CD14-positive monocyte (primary cell): ENCODE measurements around the gene DNM2. TPM values are rescaled to one million over a fixed set of nuclear protein-coding genes. Genes with fewer than 3 reads are reported as not detected.

Source experiments
- DNase-seq, 3 donors: peaks; one replicate each; pipeline ENCODE4 v3.0.0-alpha.2; 2011 to 2022
- H2AFZ ChIP-seq: 2 replicates; pipeline ENCODE4 v1.6.0; 2012; ENCODE audit warnings: mild to moderate bottlenecking, low read depth, low read length, inconsistent platforms; ENCODE audit not compliant: insufficient read depth, poor library complexity, severe bottlenecking
- H3K27ac ChIP-seq, 2 donors: 1 replicate in 1 of 2; 2 replicates in 1 of 2; pipeline ENCODE4 v1.5.1; 2012 to 2013; ENCODE audit warnings: low read length in 2 of 2, control low read depth in 1 of 2, inconsistent platforms in 1 of 2, low read depth in 1 of 2, mild to moderate bottlenecking in 1 of 2
- H3K27me3 ChIP-seq, 2 donors: one replicate each; pipeline versions ENCODE4 v1.6.0 to v1.6.1; 2011 to 2013; ENCODE audit warnings: low read length in 2 of 2; ENCODE audit not compliant: control insufficient read depth in 2 of 2, insufficient read depth in 2 of 2
- H3K36me3 ChIP-seq, 2 donors: replicated peaks in 1 of 2; 1 replicate in 1 of 2; 2 replicates in 1 of 2; pipeline versions ENCODE4 v1.5.1 to v1.6.1; 2012 to 2013; ENCODE audit warnings: low read length in 2 of 2, control low read depth in 1 of 2, inconsistent platforms in 1 of 2, mild to moderate bottlenecking in 1 of 2; ENCODE audit not compliant: insufficient read depth in 2 of 2, control insufficient read depth in 1 of 2
- H3K4me1 ChIP-seq, 2 donors: 1 replicate in 1 of 2; 2 replicates in 1 of 2; pipeline versions ENCODE4 v1.5.1 to v1.6.1; 2012 to 2013; ENCODE audit warnings: low read length in 2 of 2, control low read depth in 1 of 2, inconsistent platforms in 1 of 2, mild to moderate bottlenecking in 1 of 2, moderate library complexity in 1 of 2; ENCODE audit not compliant: insufficient read depth in 2 of 2, control insufficient read depth in 1 of 2
- H3K4me2 ChIP-seq: replicated peaks from 2 replicates; pipeline ENCODE3; 2012; ENCODE audit warnings: low read length, moderate library complexity, mild to moderate bottlenecking; ENCODE audit not compliant: poor library complexity, severe bottlenecking; ENCODE audit errors: extremely low read depth
- H3K4me3 ChIP-seq, 3 experiments: fragments of 200-600 bp in 1 of 3; sonication (generic) in 1 of 3; replicated peaks in 1 of 3; 1 replicate in 2 of 3; 2 replicates in 1 of 3; pipeline ENCODE4 v1.5.1; 2011 to 2013; ENCODE audit warnings: low read length in 3 of 3, mild to moderate bottlenecking in 3 of 3, control low read depth in 2 of 3, low read depth in 2 of 3, inconsistent platforms in 1 of 3, moderate library complexity in 1 of 3
- H3K79me2 ChIP-seq: 2 replicates; pipeline ENCODE4 v1.6.0; 2012; ENCODE audit warnings: mild to moderate bottlenecking, control low read depth, inconsistent platforms, low read length, moderate library complexity; ENCODE audit not compliant: insufficient read depth
- H3K9ac ChIP-seq: 2 replicates; pipeline ENCODE4 v1.6.0; 2017; ENCODE audit warnings: low read length, mild to moderate bottlenecking; ENCODE audit not compliant: insufficient read depth, poor library complexity, severe bottlenecking
- H3K9me3 ChIP-seq, 2 donors: replicated peaks in 1 of 2; 1 replicate in 1 of 2; 2 replicates in 1 of 2; pipeline versions ENCODE4 v1.5.1 to v1.6.1; 2012 to 2013; ENCODE audit warnings: low read length in 2 of 2, control low read depth in 1 of 2; ENCODE audit not compliant: control insufficient read depth in 1 of 2, insufficient read depth in 1 of 2
- H4K20me1 ChIP-seq: 2 replicates; pipeline ENCODE4 v1.6.0; 2012; ENCODE audit warnings: mild to moderate bottlenecking, low read length, control low read depth, moderate library complexity; ENCODE audit not compliant: insufficient read depth
- H3K27ac Mint-ChIP-seq, 7 donors: one replicate each; pipeline ENCODE4 v1.8.0; 2020; ENCODE audit warnings: mild to moderate bottlenecking in 7 of 7, mixed read lengths in 7 of 7, moderate library complexity in 6 of 7, inconsistent platforms in 2 of 7
- H3K27me3 Mint-ChIP-seq, 3 donors: one replicate each; pipeline ENCODE4 v1.8.0; 2021 to 2022; ENCODE audit warnings: low read depth in 3 of 3, mild to moderate bottlenecking in 3 of 3, mixed read lengths in 3 of 3, moderate library complexity in 3 of 3, inconsistent platforms in 1 of 3
- H3K36me3 Mint-ChIP-seq, 2 donors: one replicate each; pipeline ENCODE4 v1.8.0; 2020; ENCODE audit warnings: mixed read lengths in 2 of 2, inconsistent platforms in 1 of 2, mild to moderate bottlenecking in 1 of 2
- H3K4me1 Mint-ChIP-seq: one replicate; pipeline ENCODE4 v1.8.0; 2020; ENCODE audit warnings: mild to moderate bottlenecking, mixed read lengths
- H3K4me3 Mint-ChIP-seq, 2 donors: one replicate each; pipeline ENCODE4 v1.8.0; 2020; ENCODE audit warnings: mild to moderate bottlenecking in 2 of 2, mixed read lengths in 2 of 2, moderate library complexity in 1 of 2
- H3K9me3 Mint-ChIP-seq, 7 donors: one replicate each; pipeline ENCODE4 v1.8.0; 2020 to 2022; ENCODE audit warnings: mixed read lengths in 7 of 7, mild to moderate bottlenecking in 6 of 7, moderate library complexity in 6 of 7, inconsistent platforms in 2 of 7
- CTCF ChIP-seq: fragments of 200-600 bp; IDR thresholded peaks from one replicate; pipeline ENCODE4 v1.8.0; 2022; ENCODE audit warnings: antibody characterized with exemption, mild to moderate bottlenecking
- whole genome bisulfite sequencing: methylation state at CpG from one replicate; pipeline ENCODE4 v1.1.5; 2013; ENCODE audit warnings: missing lambda C conversion rate; ENCODE audit not compliant: insufficient coverage; 5-methylcytosine and 5-hydroxymethylcytosine counted together
- intact Hi-C, 2 donors: fragments of 100-400 bp; cut with micrococcal nuclease; formaldehyde crosslinking; loops; one replicate each; pipeline versions ENCODE4 v1.15.0 to v1.15.1; 2023
- polyA plus RNA-seq, 3 donors: library from polyadenylated mRNA; depleted of rRNA in 1 of 3; unstranded in 2 of 3; stranded (reverse) in 1 of 3; fragments of 300-500 nt in 2 of 3; fragments of >200 nt in 1 of 3; fragmentation: Illumina TruSeq in 2 of 3; gene quantifications; 1 replicate in 2 of 3; 2 replicates in 1 of 3; pipeline ENCODE4 v1.2.3, GENCODE V29; 2012 to 2021

DNM2 gene
- polyA plus RNA-seq, 3 donors = 53.0 to 186 (median 69.5) TPM

GRCh38 chr19:10735741-10736140 is 17.9 kb downstream of the DNM2 start:
- Histone ChIP-seq H3K36me3 (peaks cover 0 to 3% of the 10 kb centered on the region in 2 donors), H3K4me2 (no peak overlapping the region), H3K4me1 (peaks cover 52 to 55% of the 10 kb centered on the region in 2 donors), H3K79me2 (peaks cover 98% of the 10 kb centered on the region), H3K27me3 (no peaks in the 10 kb centered on the region), H2AFZ (no peak overlapping the region), H4K20me1 (peaks cover 96% of the 10 kb centered on the region), H3K9ac (no peak overlapping the region), H3K9me3 (no peaks in the 10 kb centered on the region), H3K4me3 (no peak overlapping the region), H3K27ac (peak overlapping the region; percentile 12 to 20)
- peaks cover 0 to 1% (median 0%) of the 10 kb centered on the region in 3 donors for H3K27me3 Mint-ChIP-seq
- DNase-seq = no peak
- H3K36me3 Mint-ChIP-seq = peaks cover 12 to 32% of the 10 kb centered on the region in 2 donors
- H3K4me3 Mint-ChIP-seq = no peak overlapping the region
- peak overlapping the region in 3 of 7 donors; percentile 25 to 43 (median 40) for H3K27ac Mint-ChIP-seq
- intact Hi-C loops = no loop called here
- WGBS = no CpG with 5 or more reads among the region's 5 CpGs
- H3K4me1 Mint-ChIP-seq = peaks cover 61% of the 10 kb centered on the region
- no peak for TF ChIP-seq CTCF
- H3K9me3 Mint-ChIP-seq = no peaks in the 10 kb centered on the region

GRCh38 chr19:10736189-10736588 is 18.3 kb downstream of the DNM2 start:
- TF ChIP-seq CTCF = no peak
- Mint-ChIP-seq H3K27me3 (peaks cover 0 to 1% (median 0%) of the 10 kb centered on the region in 3 donors), H3K36me3 (peaks cover 12 to 32% of the 10 kb centered on the region in 2 donors), H3K9me3 (no peaks in the 10 kb centered on the region), H3K4me3 (no peak overlapping the region), H3K27ac (peak overlapping the region in 4 of 7 donors; percentile 25 to 80 (median 45)), H3K4me1 (peaks cover 61% of the 10 kb centered on the region)
- H3K4me1 ChIP-seq = peaks cover 49 to 55% of the 10 kb centered on the region in 2 donors
- no peaks in the 10 kb centered on the region for H3K9me3 ChIP-seq
- no peak for DNase-seq
- 100% methylated on average over 3 of the region's 6 CpGs for WGBS
- no peak overlapping the region for H3K4me2 ChIP-seq
- intact Hi-C loops = no loop called here
- no peak overlapping the region for H3K9ac ChIP-seq
- H3K36me3 ChIP-seq = peaks cover 0 to 3% of the 10 kb centered on the region in 2 donors
- peak overlapping the region; percentile 12 to 68 for H3K27ac ChIP-seq
- H3K4me3 ChIP-seq = no peak overlapping the region
- peaks cover 98% of the 10 kb centered on the region for H3K79me2 ChIP-seq
- no peaks in the 10 kb centered on the region for H3K27me3 ChIP-seq
- no peak overlapping the region for H2AFZ ChIP-seq
- peaks cover 96% of the 10 kb centered on the region for H4K20me1 ChIP-seq
